ENCODE data around the gene RPS21. TPM values are rescaled to one million over a fixed set of nuclear protein-coding genes. Genes with fewer than 3 reads are reported as not detected.
A peak's percentile ranks its signal among the peaks of the same experiment; 100 is the strongest.

Gene RPS21
- 2,139 TPM for polyA plus RNA-seq
- long read RNA-seq, donor 1, transcript RPS21-201 (6 exons, 344 nt): major isoform, 553 of 803 reads
- long read RNA-seq, donor 1, transcript RPS21-205 (5 exons, 429 nt): minor isoform, 14 of 803 reads
- long read RNA-seq, donor 1, partial matches to known transcripts: 182 of 803 reads
- long read RNA-seq, donor 1, other reads (novel, unspliced or antisense): 52 of 803 reads
- long read RNA-seq, donor 2, transcript RPS21-205 (5 exons, 429 nt): minor isoform, 34 of 1,432 reads
- long read RNA-seq, donor 2, transcript RPS21-201 (6 exons, 344 nt): major isoform, 894 of 1,432 reads
- long read RNA-seq, donor 2, transcript RPS21-204 (4 exons, 418 nt): minor isoform, 5 of 1,432 reads
- long read RNA-seq, donor 2, partial matches to known transcripts: 396 of 1,432 reads
- long read RNA-seq, donor 2, other reads (novel, unspliced or antisense): 102 of 1,432 reads
- long read RNA-seq, donor 3, transcript RPS21-203 (3 exons, 401 nt): minor isoform, 5 of 2,663 reads
- long read RNA-seq, donor 3, transcript RPS21-204 (4 exons, 418 nt): minor isoform, 10 of 2,663 reads
- long read RNA-seq, donor 3, transcript RPS21-205 (5 exons, 429 nt): minor isoform, 36 of 2,663 reads
- long read RNA-seq, donor 3, transcript RPS21-201 (6 exons, 344 nt): major isoform, 1,581 of 2,663 reads
- long read RNA-seq, donor 3, partial matches to known transcripts: 869 of 2,663 reads
- long read RNA-seq, donor 3, other reads (novel, unspliced or antisense): 161 of 2,663 reads
- long read RNA-seq, donor 4, transcript RPS21-201 (6 exons, 344 nt): major isoform, 135 of 163 reads
- long read RNA-seq, donor 4, partial matches to known transcripts: 18 of 163 reads
- long read RNA-seq, donor 4, other reads (novel, unspliced or antisense): 6 of 163 reads
- long read RNA-seq, donor 5, transcript RPS21-205 (5 exons, 429 nt): minor isoform, 15 of 570 reads
- long read RNA-seq, donor 5, transcript RPS21-201 (6 exons, 344 nt): major isoform, 414 of 570 reads
- long read RNA-seq, donor 5, partial matches to known transcripts: 111 of 570 reads
- long read RNA-seq, donor 5, other reads (novel, unspliced or antisense): 24 of 570 reads
- long read RNA-seq, donor 6, transcript RPS21-201 (6 exons, 344 nt): major isoform, 802 of 1,314 reads
- long read RNA-seq, donor 6, transcript RPS21-205 (5 exons, 429 nt): minor isoform, 23 of 1,314 reads
- long read RNA-seq, donor 6, partial matches to known transcripts: 412 of 1,314 reads
- long read RNA-seq, donor 6, other reads (novel, unspliced or antisense): 73 of 1,314 reads
- long read RNA-seq, donor 7, transcript RPS21-205 (5 exons, 429 nt): minor isoform, 22 of 603 reads
- long read RNA-seq, donor 7, transcript RPS21-201 (6 exons, 344 nt): major isoform, 411 of 603 reads
- long read RNA-seq, donor 7, partial matches to known transcripts: 129 of 603 reads
- long read RNA-seq, donor 7, other reads (novel, unspliced or antisense): 35 of 603 reads
- long read RNA-seq, donor 8, transcript RPS21-205 (5 exons, 429 nt): minor isoform, 28 of 2,131 reads
- long read RNA-seq, donor 8, transcript RPS21-201 (6 exons, 344 nt): major isoform, 1,542 of 2,131 reads
- long read RNA-seq, donor 8, transcript RPS21-203 (3 exons, 401 nt): minor isoform, 5 of 2,131 reads
- long read RNA-seq, donor 8, partial matches to known transcripts: 361 of 2,131 reads
- long read RNA-seq, donor 8, other reads (novel, unspliced or antisense): 189 of 2,131 reads
- long read RNA-seq, donor 9, transcript RPS21-205 (5 exons, 429 nt): minor isoform, 43 of 1,911 reads
- long read RNA-seq, donor 9, transcript RPS21-204 (4 exons, 418 nt): minor isoform, 5 of 1,911 reads
- long read RNA-seq, donor 9, transcript RPS21-201 (6 exons, 344 nt): major isoform, 1,325 of 1,911 reads
- long read RNA-seq, donor 9, partial matches to known transcripts: 380 of 1,911 reads
- long read RNA-seq, donor 9, other reads (novel, unspliced or antisense): 156 of 1,911 reads
- long read RNA-seq, donor 10, transcript RPS21-205 (5 exons, 429 nt): minor isoform, 26 of 1,337 reads
- long read RNA-seq, donor 10, transcript RPS21-204 (4 exons, 418 nt): minor isoform, 8 of 1,337 reads
- long read RNA-seq, donor 10, transcript RPS21-201 (6 exons, 344 nt): major isoform, 871 of 1,337 reads
- long read RNA-seq, donor 10, partial matches to known transcripts: 324 of 1,337 reads
- long read RNA-seq, donor 10, other reads (novel, unspliced or antisense): 103 of 1,337 reads
- long read RNA-seq, donor 11, transcript RPS21-201 (6 exons, 344 nt): major isoform, 629 of 899 reads
- long read RNA-seq, donor 11, transcript RPS21-204 (4 exons, 418 nt): minor isoform, 6 of 899 reads
- long read RNA-seq, donor 11, transcript RPS21-205 (5 exons, 429 nt): minor isoform, 14 of 899 reads
- long read RNA-seq, donor 11, partial matches to known transcripts: 189 of 899 reads
- long read RNA-seq, donor 11, other reads (novel, unspliced or antisense): 60 of 899 reads

- Histone ChIP-seq H3K27me3 (ENCODE audit: control insufficient read depth, insufficient read depth, low read length) (no peaks in the 10 kb centered on the region), H3K4me3 (ENCODE audit: low read length) (peak within 1 kb of the TSS; percentile 80), H3K27ac (ENCODE audit: low read length) (peak within 1 kb of the TSS; percentile 79), H3K4me1 (ENCODE audit: control insufficient read depth, insufficient read depth, low read length) (peaks cover 20% of the 10 kb centered on the region), H3K36me3 (ENCODE audit: control insufficient read depth, insufficient read depth, low read length) (peaks cover 38% of the 10 kb centered on the region), H3K9me3 (ENCODE audit: control insufficient read depth, low read depth, low read length) (no peaks in the 10 kb centered on the region)
- WGBS (ENCODE audit: insufficient coverage, low lambda C conversion rate): no CpG with 5 or more reads among the region's 83 CpGs
- DNase-seq: peak; percentile 92 to 93
Observed at GRCh38 chr20:62386383-62387218, at the start of gene RPS21. TSS of gene RPS21 (plus strand) at chr20:62387103. CDS start at chr20:62387339, 236 bp downstream.

DNA sequence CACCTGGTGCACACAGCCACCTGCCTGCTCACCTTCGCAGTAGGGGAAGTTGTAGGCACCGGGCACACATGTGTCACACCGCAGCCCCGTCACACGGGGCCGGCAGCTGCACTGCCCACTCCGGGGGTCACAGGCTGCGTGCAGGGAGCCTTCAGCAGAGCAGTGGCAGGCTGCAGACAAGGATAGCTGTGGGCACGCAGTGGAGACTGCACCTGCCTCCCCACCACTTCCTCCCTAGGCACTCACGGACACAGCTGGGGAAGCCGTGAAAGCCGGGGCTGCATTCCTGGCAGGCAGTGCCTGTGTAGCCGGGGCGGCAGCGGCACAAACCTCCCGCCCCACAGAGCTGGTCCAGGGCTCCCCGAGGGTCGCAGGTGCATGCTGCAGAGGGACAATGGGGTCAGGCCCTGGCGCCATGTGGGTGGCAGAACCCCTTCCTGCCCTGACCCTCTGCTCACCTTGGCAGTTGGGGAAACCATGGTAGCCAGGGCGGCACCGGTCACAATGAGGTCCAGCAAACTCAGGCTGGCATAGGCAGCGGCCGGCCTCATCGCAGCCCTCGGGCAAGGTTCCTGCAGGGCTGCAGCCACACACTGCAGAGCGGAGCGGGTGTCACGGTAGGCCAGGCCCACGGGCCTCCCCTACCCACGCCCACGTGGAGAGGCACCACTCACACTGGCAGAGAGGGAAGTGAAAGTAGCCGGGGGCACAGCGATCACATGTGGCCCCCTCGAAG lies 49.2 kb upstream of the RPS21 start:
- no peaks in the 10 kb centered on the region for H3K27me3 ChIP-seq (ENCODE audit: control insufficient read depth, insufficient read depth, low read length)
- peaks cover 44% of the 10 kb centered on the region for H3K36me3 ChIP-seq (ENCODE audit: control insufficient read depth, insufficient read depth, low read length)
- WGBS (ENCODE audit: insufficient coverage, low lambda C conversion rate): no CpG with 5 or more reads among the region's 34 CpGs
- H3K4me1 ChIP-seq (ENCODE audit: control insufficient read depth, insufficient read depth, low read length): no peaks in the 10 kb centered on the region
- no peak overlapping the region for H3K27ac ChIP-seq (ENCODE audit: low read length)
- H3K4me3 ChIP-seq (ENCODE audit: low read length): no peak overlapping the region
- H3K9me3 ChIP-seq (ENCODE audit: control insufficient read depth, low read depth, low read length): no peaks in the 10 kb centered on the region
- DNase-seq: no peak

GRCh38 chr20:62338294-62338620 lies 48.6 kb upstream of the RPS21 start:
- H3K36me3 ChIP-seq (ENCODE audit: control insufficient read depth, insufficient read depth, low read length): peaks cover 41% of the 10 kb centered on the region
- no peaks in the 10 kb centered on the region for H3K9me3 ChIP-seq (ENCODE audit: control insufficient read depth, low read depth, low read length)
- no peaks in the 10 kb centered on the region for H3K27me3 ChIP-seq (ENCODE audit: control insufficient read depth, insufficient read depth, low read length)
- H3K4me1 ChIP-seq (ENCODE audit: control insufficient read depth, insufficient read depth, low read length): no peaks in the 10 kb centered on the region
- no peak overlapping the region for H3K4me3 ChIP-seq (ENCODE audit: low read length)
- H3K27ac ChIP-seq (ENCODE audit: low read length): no peak overlapping the region
- WGBS (ENCODE audit: insufficient coverage, low lambda C conversion rate): no CpG with 5 or more reads among the region's 16 CpGs
- DNase-seq: no peak

- Histone ChIP-seq H3K36me3 (ENCODE audit: control insufficient read depth, insufficient read depth, low read length) (peaks cover 32% of the 10 kb centered on the region), H3K4me3 (ENCODE audit: low read length) (no peak overlapping the region), H3K27me3 (ENCODE audit: control insufficient read depth, insufficient read depth, low read length) (no peaks in the 10 kb centered on the region), H3K4me1 (ENCODE audit: control insufficient read depth, insufficient read depth, low read length) (no peaks in the 10 kb centered on the region), H3K9me3 (ENCODE audit: control insufficient read depth, low read depth, low read length) (no peaks in the 10 kb centered on the region), H3K27ac (ENCODE audit: low read length) (no peak overlapping the region)
- WGBS (ENCODE audit: insufficient coverage, low lambda C conversion rate): 66% methylated on average over 3 of the region's 14 CpGs
- no peak for DNase-seq
Observed at GRCh38 chr20:62339647-62340062, 47.2 kb upstream of the RPS21 start.

DNA sequence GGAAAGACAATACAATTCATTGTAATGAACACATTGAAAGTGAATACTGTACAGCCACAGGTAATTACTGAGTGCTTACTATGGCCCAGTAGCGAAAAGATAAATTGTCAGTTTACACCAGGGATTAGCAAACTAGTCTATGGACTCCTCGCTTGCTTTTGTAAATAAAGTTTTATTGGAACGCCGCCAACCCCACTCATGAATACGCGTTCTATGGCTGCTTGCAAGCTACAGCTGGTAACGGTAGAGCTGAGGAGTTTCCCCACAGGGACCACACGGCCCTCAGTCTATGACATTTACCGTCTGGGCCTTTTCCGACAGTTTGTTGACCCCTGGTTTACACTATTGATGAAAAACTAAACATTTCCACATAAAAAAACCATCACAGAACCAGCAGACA lies 44.0 kb upstream of the RPS21 start:
- Histone ChIP-seq H3K4me3 (ENCODE audit: low read length) (no peak overlapping the region), H3K36me3 (ENCODE audit: control insufficient read depth, insufficient read depth, low read length) (peaks cover 21% of the 10 kb centered on the region), H3K9me3 (ENCODE audit: control insufficient read depth, low read depth, low read length) (no peaks in the 10 kb centered on the region), H3K27me3 (ENCODE audit: control insufficient read depth, insufficient read depth, low read length) (no peaks in the 10 kb centered on the region), H3K27ac (ENCODE audit: low read length) (no peak overlapping the region), H3K4me1 (ENCODE audit: control insufficient read depth, insufficient read depth, low read length) (no peaks in the 10 kb centered on the region)
- no CpG with 5 or more reads among the region's 10 CpGs for WGBS (ENCODE audit: insufficient coverage, low lambda C conversion rate)
- DNase-seq: no peak

- no CpG with 5 or more reads among the region's 5 CpGs for WGBS (ENCODE audit: insufficient coverage, low lambda C conversion rate)
- Histone ChIP-seq H3K27me3 (ENCODE audit: control insufficient read depth, insufficient read depth, low read length) (no peaks in the 10 kb centered on the region), H3K9me3 (ENCODE audit: control insufficient read depth, low read depth, low read length) (no peaks in the 10 kb centered on the region), H3K4me3 (ENCODE audit: low read length) (no peak overlapping the region), H3K36me3 (ENCODE audit: control insufficient read depth, insufficient read depth, low read length) (peaks cover 17% of the 10 kb centered on the region), H3K27ac (ENCODE audit: low read length) (no peak overlapping the region), H3K4me1 (ENCODE audit: control insufficient read depth, insufficient read depth, low read length) (no peaks in the 10 kb centered on the region)
- DNase-seq: no peak
Observed at GRCh38 chr20:62344092-62344491, 42.8 kb upstream of the RPS21 start.

GRCh38 chr20:62344782-62345181 lies 42.1 kb upstream of the RPS21 start:
- H3K27ac ChIP-seq (ENCODE audit: low read length): no peak overlapping the region
- H3K27me3 ChIP-seq (ENCODE audit: control insufficient read depth, insufficient read depth, low read length): no peaks in the 10 kb centered on the region
- H3K4me3 ChIP-seq (ENCODE audit: low read length): no peak overlapping the region
- DNase-seq: no peak
- no peaks in the 10 kb centered on the region for H3K9me3 ChIP-seq (ENCODE audit: control insufficient read depth, low read depth, low read length)
- H3K4me1 ChIP-seq (ENCODE audit: control insufficient read depth, insufficient read depth, low read length): peaks cover 1% of the 10 kb centered on the region
- no CpG with 5 or more reads among the region's 10 CpGs for WGBS (ENCODE audit: insufficient coverage, low lambda C conversion rate)
- H3K36me3 ChIP-seq (ENCODE audit: control insufficient read depth, insufficient read depth, low read length): peaks cover 15% of the 10 kb centered on the region

Measured in large intestine (tissue), 12 donors.